BJ (cell line): Measurements from ENCODE around the gene EDEM1. TPM values are rescaled to one million over a fixed set of nuclear protein-coding genes. Genes with fewer than 3 reads are reported as not detected.

Experiments
- CTCF ChIA-PET: fragments of 350-600 bp; formaldehyde crosslinking; extraction: SDS; loops from one replicate; lab custom pipeline; 2021; ENCODE audit warnings: antibody characterized with exemption, inconsistent platforms; lab: Yijun Ruan, JAX
- POLR2A ChIA-PET: fragments of 300-600 bp; sonication (Branson Sonifier 250); formaldehyde crosslinking; extraction: SDS; loops from one replicate; lab custom pipeline; 2021; ENCODE audit warnings: antibody characterized with exemption; lab: Charles Lee
- DNase-seq: peaks from one replicate; pipeline ENCODE4 v3.0.0-alpha.2; 2011; ENCODE audit warnings: low read depth
- H3K27me3 ChIP-seq: 2 replicates; pipeline ENCODE4 v1.6.0; 2011; ENCODE audit warnings: low read length; ENCODE audit not compliant: control insufficient read depth, insufficient read depth
- H3K36me3 ChIP-seq: 2 replicates; pipeline ENCODE4 v1.5.1; 2011; ENCODE audit warnings: low read length; ENCODE audit not compliant: control insufficient read depth, insufficient read depth
- H3K4me3 ChIP-seq: 2 replicates; pipeline ENCODE4 v1.5.1; 2011; ENCODE audit warnings: low read depth, mild to moderate bottlenecking, control low read depth, low read length
- polyA plus RNA-seq: library from polyadenylated mRNA; depleted of rRNA; stranded (reverse); fragments of >200 nt; gene quantifications from 2 replicates; pipeline ENCODE4 v1.2.3, GENCODE V29; 2011
- TF ChIP-seq, protein P1 (sequence below): IDR thresholded peaks from 2 replicates; pipeline ENCODE4 v1.5.1; 2011; ENCODE audit warnings: low read depth, mild to moderate bottlenecking, control low read depth, inconsistent platforms, low read length, moderate library complexity; ENCODE audit not compliant: insufficient read depth

Gene EDEM1
- polyA plus RNA-seq, 1 experiment, result 21.3 TPM

DNA sequence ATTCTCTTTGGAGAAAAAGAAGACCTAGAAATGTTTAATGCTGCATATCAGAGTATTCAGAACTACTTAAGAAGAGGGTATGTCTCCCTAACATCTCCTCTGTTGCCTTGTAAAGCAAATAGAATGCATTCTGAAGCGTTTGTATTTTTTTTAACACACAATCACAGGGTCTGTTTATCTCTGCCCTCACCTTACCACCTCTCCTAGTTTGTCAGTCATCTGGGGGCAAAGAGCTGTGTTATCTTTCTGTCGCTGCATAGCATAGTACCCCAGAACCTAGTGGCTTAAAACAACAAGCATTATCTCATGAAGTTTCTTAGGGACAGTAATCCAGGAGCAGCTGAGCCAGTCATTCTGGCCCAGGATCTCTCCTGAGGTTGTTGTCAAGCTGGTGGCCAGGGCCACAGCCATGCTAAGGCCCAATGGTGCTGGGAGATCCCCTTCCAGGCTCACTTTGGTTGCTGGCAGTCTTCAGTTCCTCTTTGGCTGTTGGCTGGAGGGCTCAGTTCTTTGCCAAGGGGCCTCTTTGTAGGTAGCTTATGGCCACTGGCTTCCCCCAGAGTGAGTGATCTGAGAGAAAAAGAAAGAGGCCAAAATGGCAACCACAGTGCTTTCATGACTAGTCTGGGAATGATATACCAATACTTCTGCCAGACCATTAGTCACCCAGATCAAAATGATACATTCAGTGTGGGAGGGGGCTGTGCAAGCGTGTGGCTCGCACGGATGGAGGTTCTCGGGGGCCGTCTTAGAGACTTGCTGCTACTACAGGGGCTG is 17.8 kb downstream of the EDEM1 start:
- POLR2A ChIA-PET, result no interaction called here
- CTCF ChIA-PET, result no interaction called here
- Histone ChIP-seq H3K4me3 (no peak overlapping the region), H3K27me3 (no peaks in the 10 kb centered on the region), H3K36me3 (peaks cover 24% of the 10 kb centered on the region)
- DNase-seq, result no peak
- TF ChIP-seq, protein P1, sequence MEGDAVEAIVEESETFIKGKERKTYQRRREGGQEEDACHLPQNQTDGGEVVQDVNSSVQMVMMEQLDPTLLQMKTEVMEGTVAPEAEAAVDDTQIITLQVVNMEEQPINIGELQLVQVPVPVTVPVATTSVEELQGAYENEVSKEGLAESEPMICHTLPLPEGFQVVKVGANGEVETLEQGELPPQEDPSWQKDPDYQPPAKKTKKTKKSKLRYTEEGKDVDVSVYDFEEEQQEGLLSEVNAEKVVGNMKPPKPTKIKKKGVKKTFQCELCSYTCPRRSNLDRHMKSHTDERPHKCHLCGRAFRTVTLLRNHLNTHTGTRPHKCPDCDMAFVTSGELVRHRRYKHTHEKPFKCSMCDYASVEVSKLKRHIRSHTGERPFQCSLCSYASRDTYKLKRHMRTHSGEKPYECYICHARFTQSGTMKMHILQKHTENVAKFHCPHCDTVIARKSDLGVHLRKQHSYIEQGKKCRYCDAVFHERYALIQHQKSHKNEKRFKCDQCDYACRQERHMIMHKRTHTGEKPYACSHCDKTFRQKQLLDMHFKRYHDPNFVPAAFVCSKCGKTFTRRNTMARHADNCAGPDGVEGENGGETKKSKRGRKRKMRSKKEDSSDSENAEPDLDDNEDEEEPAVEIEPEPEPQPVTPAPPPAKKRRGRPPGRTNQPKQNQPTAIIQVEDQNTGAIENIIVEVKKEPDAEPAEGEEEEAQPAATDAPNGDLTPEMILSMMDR, result no peak

DNA sequence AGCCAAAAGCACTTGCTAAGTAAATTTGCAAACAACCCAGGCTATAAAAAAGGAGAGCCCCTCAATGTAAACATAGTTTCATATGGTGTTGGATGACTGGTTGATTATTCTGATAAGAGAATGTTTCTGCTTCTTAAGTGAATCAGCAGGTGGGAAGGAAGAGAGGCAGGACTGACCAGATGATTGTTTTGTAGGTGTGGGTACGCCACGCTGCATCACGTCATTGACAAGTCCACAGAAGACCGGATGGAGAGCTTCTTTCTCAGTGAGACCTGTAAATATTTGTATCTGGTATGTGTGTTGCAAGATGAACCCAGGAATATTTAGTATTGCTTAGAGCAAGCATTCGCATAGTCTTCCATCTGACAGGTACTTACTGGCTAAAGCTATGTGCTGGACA is 23.4 kb downstream of the EDEM1 start:
- Histone ChIP-seq H3K36me3 (peaks cover 28% of the 10 kb centered on the region), H3K4me3 (no peak overlapping the region), H3K27me3 (no peaks in the 10 kb centered on the region)
- no peak for DNase-seq
- ChIA-PET CTCF (no interaction called here), POLR2A (no interaction called here)
- TF ChIP-seq, protein P1, result no peak

DNA sequence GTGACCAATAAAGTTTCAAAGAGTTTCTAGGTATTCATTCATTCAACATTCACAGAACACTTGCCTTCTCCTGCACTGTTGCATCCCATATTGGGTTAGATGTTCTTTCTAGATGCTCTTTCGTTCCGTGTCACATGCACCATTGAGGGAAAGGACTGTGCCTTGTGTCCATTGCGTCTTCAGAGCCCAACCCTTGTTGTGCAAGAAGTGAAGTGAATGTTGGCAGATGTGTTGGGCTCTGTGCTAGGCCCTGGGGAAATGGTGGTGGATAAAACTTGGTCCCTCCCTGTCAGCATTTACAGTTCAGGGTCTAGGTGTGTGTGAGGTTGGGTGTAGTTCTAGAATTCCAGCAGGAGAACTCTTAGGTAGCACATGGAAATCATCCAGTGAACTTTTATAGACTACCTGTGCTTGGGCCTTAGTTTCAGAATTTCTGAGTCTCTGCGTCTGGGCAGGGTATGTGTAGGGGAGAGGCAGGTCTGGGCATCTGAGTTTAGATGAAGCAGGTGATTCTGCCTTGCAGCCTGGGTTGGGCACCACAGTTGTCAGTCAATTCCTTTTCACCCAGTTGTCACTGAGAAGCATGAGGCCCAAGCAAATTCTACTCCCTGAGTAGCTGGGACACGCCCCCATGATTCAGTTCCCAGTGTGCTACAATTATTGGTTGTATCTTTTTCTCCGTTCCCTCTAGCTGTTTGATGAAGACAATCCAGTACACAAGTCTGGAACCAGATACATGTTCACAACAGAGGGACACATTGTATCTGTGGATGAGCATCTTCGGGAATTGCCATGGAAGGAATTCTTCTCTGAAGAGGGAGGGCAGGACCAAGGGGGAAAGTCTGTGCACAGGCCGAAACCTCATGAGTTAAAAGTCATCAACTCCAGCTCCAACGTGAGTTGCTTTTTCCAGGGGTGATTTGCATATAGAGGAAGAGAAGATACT is 25.4 kb downstream of the EDEM1 start:
- Histone ChIP-seq H3K36me3 (peaks cover 28% of the 10 kb centered on the region), H3K27me3 (no peaks in the 10 kb centered on the region), H3K4me3 (no peak overlapping the region)
- TF ChIP-seq, protein P1, result no peak
- ChIA-PET CTCF (no interaction called here), POLR2A (no interaction called here)
- no peak for DNase-seq

DNA sequence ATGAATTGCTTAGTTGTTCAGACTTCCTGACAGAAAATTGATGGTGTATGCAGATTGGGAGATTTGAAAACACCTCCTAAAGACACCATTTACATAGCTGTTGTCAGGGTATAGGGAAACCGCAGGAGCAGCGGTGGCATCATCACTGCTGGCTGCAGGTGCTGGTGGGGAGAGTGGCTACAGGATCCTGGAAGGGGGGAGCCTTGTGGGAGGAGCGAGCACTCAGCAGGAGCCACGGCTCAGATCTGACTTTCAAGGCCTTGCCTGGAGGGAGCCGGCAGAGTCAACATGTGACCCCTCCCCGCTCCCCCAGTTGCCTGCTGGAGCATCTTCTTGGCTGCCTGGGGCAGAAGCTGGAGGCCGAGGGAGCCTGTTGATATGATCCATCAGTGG is 26.1 kb downstream of the EDEM1 start:
- POLR2A ChIA-PET, result no interaction called here
- H3K4me3 ChIP-seq, result no peak overlapping the region
- TF ChIP-seq, protein P1, result no peak
- H3K27me3 ChIP-seq, result no peaks in the 10 kb centered on the region
- no peak for DNase-seq
- CTCF ChIA-PET, result no interaction called here
- peaks cover 26% of the 10 kb centered on the region for H3K36me3 ChIP-seq

DNA sequence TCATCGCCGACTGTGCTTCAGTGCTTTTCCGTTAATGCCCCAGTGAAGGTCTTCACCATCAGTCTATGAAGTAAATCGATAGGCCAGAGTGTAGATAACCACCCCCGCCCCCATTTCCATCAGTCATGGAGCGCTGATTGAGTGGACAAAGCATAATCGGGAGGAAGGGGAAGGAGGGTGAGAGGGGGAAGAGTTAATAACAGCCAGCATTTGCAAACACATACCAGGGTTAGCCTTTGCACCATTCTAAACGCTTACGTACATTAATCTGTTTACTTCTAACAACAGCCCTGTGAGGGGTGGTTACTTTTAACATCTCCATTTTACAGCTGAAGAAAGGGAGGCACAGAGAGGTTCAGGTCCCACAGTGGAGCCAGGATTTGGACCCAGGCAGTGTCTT is 26.8 kb downstream of the EDEM1 start:
- ChIA-PET POLR2A (no interaction called here), CTCF (no interaction called here)
- Histone ChIP-seq H3K4me3 (no peak overlapping the region), H3K27me3 (no peaks in the 10 kb centered on the region), H3K36me3 (peaks cover 23% of the 10 kb centered on the region)
- TF ChIP-seq, protein P1, result no peak
- DNase-seq, result no peak
